ENCODE data around the gene CP.

CP gene

GRCh38 chr3:149142682-149143081 is 78.9 kb downstream of the CP start:
- Histone ChIP-seq H3K4me1 (no peaks in the 10 kb centered on the region), H3K79me2 (no peaks in the 10 kb centered on the region), H3K9me3 (ENCODE audit: control insufficient read depth, low read length) (no peaks in the 10 kb centered on the region), H3K36me3 (ENCODE audit: control insufficient read depth, insufficient read depth, low read length) (no peaks in the 10 kb centered on the region), H3K9ac (no peak overlapping the region), H3K27me3 (ENCODE audit: control insufficient read depth, insufficient read depth, low read length) (no peaks in the 10 kb centered on the region), H2AFZ (no peak overlapping the region), H3K27ac (no peak overlapping the region), H3K4me3 (ENCODE audit: low read depth, low read length) (no peak overlapping the region), H3K4me2 (ENCODE audit: low read length) (no peak overlapping the region)
- TF ChIP-seq CTCF (IDR thresholded peaks at IDR 0.05) = no peak

- Histone ChIP-seq H3K27ac (no peak overlapping the region), H2AFZ (no peak overlapping the region), H3K4me1 (peaks cover 9% of the 10 kb centered on the region), H3K27me3 (ENCODE audit: control insufficient read depth, insufficient read depth, low read length) (no peaks in the 10 kb centered on the region), H3K4me2 (ENCODE audit: low read length) (no peak overlapping the region), H3K79me2 (no peaks in the 10 kb centered on the region), H3K9ac (no peak overlapping the region), H3K9me3 (ENCODE audit: control insufficient read depth, low read length) (no peaks in the 10 kb centered on the region), H3K36me3 (ENCODE audit: control insufficient read depth, insufficient read depth, low read length) (no peaks in the 10 kb centered on the region), H3K4me3 (ENCODE audit: low read depth, low read length) (no peak overlapping the region)
- TF ChIP-seq CTCF (IDR thresholded peaks at IDR 0.05) = no peak
Observed at GRCh38 chr3:149134575-149134974, 87.1 kb downstream of the CP start.

GRCh38 chr3:149131589-149131988 is 90.0 kb downstream of the CP start:
- TF ChIP-seq CTCF (IDR thresholded peaks at IDR 0.05) = no peak
- Histone ChIP-seq H3K27ac (no peak overlapping the region), H3K4me1 (peaks cover 9% of the 10 kb centered on the region), H3K4me3 (ENCODE audit: low read depth, low read length) (no peak overlapping the region), H3K4me2 (ENCODE audit: low read length) (no peak overlapping the region), H2AFZ (no peak overlapping the region), H3K79me2 (no peaks in the 10 kb centered on the region), H3K36me3 (ENCODE audit: control insufficient read depth, insufficient read depth, low read length) (no peaks in the 10 kb centered on the region), H3K9ac (no peak overlapping the region), H3K27me3 (ENCODE audit: control insufficient read depth, insufficient read depth, low read length) (no peaks in the 10 kb centered on the region), H3K9me3 (ENCODE audit: control insufficient read depth, low read length) (no peaks in the 10 kb centered on the region)

- Histone ChIP-seq H3K9ac (no peak within 1 kb of the TSS), H3K9me3 (ENCODE audit: control insufficient read depth, low read length) (no peaks in the 10 kb centered on the region), H2AFZ (peak within 1 kb of the TSS; percentile 96), H3K27ac (peak within 1 kb of the TSS; percentile 29), H3K27me3 (ENCODE audit: control insufficient read depth, insufficient read depth, low read length) (no peaks in the 10 kb centered on the region), H3K4me3 (ENCODE audit: low read depth, low read length) (peak within 1 kb of the TSS; percentile 95), H3K79me2 (no peaks in the 10 kb centered on the region), H3K36me3 (ENCODE audit: control insufficient read depth, insufficient read depth, low read length) (no peaks in the 10 kb centered on the region), H3K4me1 (peaks cover 9% of the 10 kb centered on the region), H3K4me2 (ENCODE audit: low read length) (peak within 1 kb of the TSS; percentile 85)
- peak; percentile 13 for TF ChIP-seq CTCF (IDR thresholded peaks at IDR 0.05)
Observed at GRCh38 chr3:149129326-149130205, 92.1 kb downstream of the CP start, which contains the start of gene HPS3. TSS of gene HPS3 (plus strand) at chr3:149129638. CDS start at chr3:149129724, 86 bp downstream.

All from parathyroid adenoma (tissue), 2 donors.